Activated CD4-positive, alpha-beta T cell treated with anti-CD3 and anti-CD28 coated beads, Interleukin-2, Interleukin-4, amounts not matched to agents 100 ng/mL and 50 ng/mL, durations not matched to agents 16 hours and 8 hours (primary cell): ENCODE data around the gene GALNT18.

Source experiments
- DNase-seq: peaks from one replicate; pipeline ENCODE4 v3.0.0-alpha.2; 2020; ENCODE audit warnings: low spot score

Gene GALNT18

GRCh38 chr11:11528986-11529385 is 92.8 kb downstream of the GALNT18 start:
- no peak for DNase-seq

DNA sequence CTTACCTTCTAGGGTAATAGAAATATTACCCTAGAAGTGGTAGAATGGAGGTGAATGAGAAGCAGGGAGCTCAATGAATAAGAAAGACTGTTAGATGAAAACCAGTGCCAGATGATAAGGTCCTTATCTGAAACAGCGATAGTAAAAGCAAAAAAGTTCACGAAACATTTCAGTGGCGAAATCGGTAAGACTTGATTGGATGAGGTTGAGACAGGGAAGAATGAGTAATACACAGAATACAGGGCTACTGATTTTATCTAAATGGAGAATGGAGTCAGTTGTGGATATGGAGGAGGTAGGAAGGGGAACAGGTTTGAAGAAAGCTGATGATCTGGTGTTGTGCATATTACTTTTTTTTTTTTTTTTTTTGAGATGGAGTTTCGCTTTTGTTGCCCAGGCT is 96.5 kb downstream of the GALNT18 start:
- no peak for DNase-seq

GRCh38 chr11:11524436-11525061 is 97.3 kb downstream of the GALNT18 start:
- DNase-seq, result no peak

DNA sequence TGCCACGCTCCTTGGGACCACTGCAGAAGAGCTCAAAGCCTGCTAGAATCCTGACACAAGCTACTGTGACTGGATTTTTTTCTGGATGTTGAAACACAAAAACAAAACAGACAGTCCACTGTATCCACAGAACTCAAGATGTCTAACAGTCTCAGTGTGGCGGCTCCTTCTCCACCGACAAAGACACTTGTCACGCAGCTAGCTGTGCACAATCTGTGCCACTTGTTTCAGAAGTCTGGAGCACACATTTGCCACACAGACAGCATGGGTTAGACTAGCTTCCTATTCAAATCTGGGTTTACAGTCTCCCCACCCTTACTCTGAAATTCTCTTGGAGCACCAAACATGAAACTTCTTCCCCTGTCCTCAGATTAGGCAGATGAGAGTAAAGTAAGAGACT is 99.2 kb downstream of the GALNT18 start:
- no peak for DNase-seq

GRCh38 chr11:11521306-11522002 is 100.4 kb downstream of the GALNT18 start:
- peak; percentile 1 for DNase-seq

DNA sequence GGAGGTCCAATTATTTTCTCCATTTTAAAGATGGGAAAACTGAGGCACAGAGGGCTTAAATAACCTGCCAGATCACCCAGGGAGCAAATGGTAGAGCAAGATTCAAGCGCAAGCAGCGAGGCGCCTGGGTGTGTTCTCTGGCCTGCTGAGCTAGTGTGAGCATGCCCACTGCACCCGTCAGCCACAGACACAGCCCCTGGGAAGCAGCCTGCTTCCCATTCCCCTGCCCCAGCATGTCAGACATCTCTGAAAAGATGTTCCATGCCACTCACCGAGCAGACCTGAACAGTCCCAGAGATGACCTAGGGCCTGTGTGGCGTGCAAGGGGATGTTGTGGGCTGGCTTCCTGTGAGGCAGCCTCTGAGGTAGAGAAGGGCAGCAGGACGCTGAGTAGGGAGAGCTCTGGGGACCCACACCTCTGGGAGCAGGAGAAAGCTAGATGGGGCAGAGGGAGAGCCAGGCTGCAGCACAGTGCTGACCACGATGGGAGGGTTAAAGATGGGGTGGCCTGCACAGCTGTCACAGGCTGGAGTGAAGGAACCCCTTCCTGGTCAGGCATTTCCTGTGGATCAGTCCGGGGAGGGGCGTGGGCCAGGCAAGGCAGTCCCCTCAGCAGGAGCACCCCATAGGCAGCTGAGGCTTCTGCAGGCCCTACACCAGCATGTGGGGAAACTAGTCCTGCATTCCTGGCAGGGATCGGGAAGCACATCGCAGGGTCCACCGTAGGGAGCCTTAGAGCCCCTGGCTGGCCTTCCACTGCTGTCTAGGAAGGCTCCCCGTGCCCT is 101.4 kb downstream of the GALNT18 start:
- DNase-seq, result no peak

- DNase-seq, result no peak
Measured at GRCh38 chr11:11519184-11519583, 102.6 kb downstream of the GALNT18 start.

- no peak for DNase-seq
Measured at GRCh38 chr11:11514246-11514645, 107.6 kb downstream of the GALNT18 start.

DNA sequence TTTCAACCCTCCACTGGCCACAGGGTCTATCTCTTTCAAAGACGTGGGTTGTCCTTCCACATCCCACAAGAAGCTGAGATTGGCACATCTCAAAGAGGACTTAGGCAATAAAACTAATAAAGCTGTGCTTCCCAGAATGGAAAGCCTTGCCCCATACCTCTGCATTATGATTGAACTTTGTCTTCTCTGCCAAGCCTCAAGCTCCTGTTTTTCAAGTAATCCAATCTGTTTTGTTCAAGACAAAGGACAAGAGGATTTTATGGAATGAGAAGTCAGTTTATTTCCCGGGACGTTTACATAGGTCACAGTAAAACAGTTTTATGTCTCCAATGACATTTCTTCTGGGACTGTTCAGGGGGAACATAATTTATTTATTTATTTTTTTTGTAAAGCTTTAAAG is 108.4 kb downstream of the GALNT18 start:
- no peak for DNase-seq

DNA sequence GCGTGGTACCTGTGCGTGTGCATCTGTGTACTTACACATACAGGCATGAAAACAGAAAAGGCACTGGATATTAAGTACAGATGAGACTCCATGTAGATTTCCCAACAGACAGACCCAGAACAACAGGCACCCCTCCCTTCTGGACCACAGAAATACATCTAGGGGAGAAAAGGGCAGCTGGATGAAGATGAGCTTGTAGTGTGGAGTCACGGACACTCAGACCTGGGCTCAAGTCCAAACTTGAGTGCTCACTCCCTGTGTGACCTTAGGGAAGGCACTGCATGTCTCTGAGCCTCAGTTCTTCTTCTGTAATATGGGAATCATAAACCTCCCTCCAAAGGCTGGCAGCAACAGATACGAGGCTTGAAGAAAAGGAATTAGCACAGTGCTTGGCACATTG is 108.9 kb downstream of the GALNT18 start:
- DNase-seq, result no peak

GRCh38 chr11:11512502-11512901 is 109.3 kb downstream of the GALNT18 start:
- DNase-seq, result no peak

DNA sequence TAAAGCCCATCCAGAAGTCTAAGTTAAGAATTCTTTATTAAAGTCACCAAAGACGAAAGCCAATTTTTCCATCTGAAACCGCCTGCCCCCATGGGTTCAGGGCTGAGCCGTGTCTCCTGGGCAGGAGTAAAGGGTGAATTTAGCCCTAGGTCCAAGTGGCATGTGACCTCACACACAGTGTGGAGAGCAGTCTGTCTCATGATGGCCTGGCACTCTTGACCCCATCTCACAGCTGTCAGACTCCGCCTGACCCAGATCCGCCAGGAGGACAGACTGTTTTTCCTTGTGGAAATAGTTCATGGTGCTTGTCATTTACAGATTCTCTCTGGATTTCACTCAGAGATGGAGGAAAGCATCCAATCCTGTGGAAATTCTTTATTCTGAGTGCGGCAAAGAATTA is 109.7 kb downstream of the GALNT18 start:
- no peak for DNase-seq

DNA sequence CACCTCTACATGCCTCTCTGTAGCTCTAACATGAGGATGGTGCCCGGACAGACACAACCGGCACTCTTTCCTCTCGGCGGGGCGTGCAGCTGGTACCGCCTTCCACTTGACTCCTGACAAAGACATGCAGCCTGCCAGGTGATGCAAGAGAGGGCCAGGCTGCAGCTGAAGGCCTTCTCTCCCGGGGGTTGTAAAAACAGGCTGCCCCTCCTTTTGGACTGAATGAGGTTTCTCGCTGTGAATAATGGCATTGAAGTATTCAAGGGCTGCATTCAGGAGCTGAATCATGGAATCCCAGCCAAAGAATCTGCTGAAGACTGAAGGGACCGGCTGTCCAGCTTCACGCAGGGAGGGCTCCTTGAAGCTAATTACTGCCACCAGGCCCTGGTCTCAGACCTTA is 110.9 kb downstream of the GALNT18 start:
- no peak for DNase-seq

DNA sequence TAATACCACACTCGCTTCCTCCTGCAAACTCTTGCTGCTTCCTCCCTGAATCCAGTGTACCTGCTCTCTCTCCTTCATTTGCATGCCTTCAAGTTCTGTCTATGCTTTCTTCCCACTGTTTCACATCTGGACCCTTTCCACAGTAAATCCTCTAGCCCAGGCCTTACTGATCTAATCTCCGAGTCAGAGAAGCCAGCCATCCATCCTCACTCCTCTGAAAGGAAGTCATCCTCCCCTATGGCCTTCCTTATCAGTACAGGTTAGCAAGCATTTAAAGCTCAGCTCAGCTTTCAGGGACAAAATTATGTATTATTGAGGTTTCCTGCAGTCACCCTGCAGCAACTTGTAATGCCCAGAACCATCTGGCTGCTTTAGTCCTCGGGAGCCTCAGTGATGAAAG is 116.1 kb downstream of the GALNT18 start:
- no peak for DNase-seq

- DNase-seq, result no peak
Measured at GRCh38 chr11:11505190-11505589, 116.6 kb downstream of the GALNT18 start.

GRCh38 chr11:11504071-11504470 is 117.7 kb downstream of the GALNT18 start:
- DNase-seq, result no peak

GRCh38 chr11:11502263-11502861 is 119.4 kb downstream of the GALNT18 start:
- no peak for DNase-seq

DNA sequence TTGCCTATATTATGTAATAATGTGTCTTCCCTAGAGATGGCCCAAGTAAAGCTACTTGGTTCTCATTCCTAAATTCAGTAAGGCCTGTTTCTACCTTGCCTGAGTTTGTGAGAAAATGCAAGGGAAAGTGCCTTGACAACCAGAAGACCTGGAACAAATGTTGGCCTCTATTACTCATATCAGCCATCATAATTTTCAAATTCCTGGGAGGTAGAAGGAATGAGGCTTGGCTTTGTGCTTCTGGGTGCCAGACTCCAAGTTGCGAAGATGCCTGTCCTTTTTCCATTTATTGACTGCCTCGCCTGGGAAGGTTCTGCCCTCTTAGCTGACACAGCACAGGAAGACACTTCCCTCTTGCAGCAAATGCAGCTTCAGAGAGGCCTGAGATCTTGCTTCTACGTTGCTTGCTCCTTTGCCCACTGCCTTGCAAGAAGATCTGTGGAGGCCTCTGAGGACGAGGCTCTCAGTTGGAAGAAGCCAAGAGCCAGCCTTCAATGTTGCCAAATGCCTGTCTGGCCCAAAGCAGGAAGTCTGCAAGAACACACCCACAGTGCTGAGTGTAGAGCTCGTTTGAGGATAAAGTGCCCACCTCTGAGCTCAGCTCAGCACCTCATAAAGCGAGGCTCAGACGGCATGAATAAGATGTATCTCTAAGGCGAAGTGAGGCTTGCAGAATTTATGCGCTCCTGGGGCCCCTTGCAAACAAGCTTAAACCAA is 120.1 kb downstream of the GALNT18 start:
- DNase-seq, result no peak

GRCh38 chr11:11500744-11501487 is 120.9 kb downstream of the GALNT18 start:
- DNase-seq, result no peak

- DNase-seq, result no peak
Measured at GRCh38 chr11:11499300-11499699, 122.5 kb downstream of the GALNT18 start.

DNA sequence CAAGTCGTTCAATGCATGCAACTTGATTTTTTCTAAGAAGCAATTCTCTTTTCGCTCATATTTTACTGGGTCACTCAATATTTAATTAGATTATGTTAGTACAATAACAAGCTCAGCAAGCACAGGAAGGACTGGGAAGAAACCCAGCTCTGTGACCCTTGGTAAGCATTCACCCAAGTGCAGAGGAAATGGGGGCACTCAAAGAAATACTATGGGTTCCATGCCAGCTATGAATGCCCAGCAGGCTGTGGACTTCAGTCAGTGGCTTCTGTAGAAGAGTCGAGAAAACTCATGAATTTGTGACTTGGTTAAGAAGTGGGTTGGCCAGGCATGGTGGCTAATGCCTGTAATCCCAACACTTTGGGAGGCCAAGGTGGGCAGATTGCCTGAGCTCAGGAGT is 123.6 kb downstream of the GALNT18 start:
- DNase-seq, result no peak
